ENCODE results near the gene RYR1.
"Not testable (repeated sequence)": the region's sequence is repeated elsewhere in the genome, so short reads cannot be mapped to it uniquely, and the experiment has no call there.

RYR1 gene

GRCh38 chr19:38544569-38545315 is 111.3 kb downstream of the RYR1 start:
- DNase-seq = peak; percentile 50

- no peak for DNase-seq
Observed at GRCh38 chr19:38545596-38545995, 112.1 kb downstream of the RYR1 start.

GRCh38 chr19:38547421-38547820 is 113.9 kb downstream of the RYR1 start:
- no peak for DNase-seq

GRCh38 chr19:38549061-38549460 is 115.6 kb downstream of the RYR1 start:
- DNase-seq = no peak

DNA sequence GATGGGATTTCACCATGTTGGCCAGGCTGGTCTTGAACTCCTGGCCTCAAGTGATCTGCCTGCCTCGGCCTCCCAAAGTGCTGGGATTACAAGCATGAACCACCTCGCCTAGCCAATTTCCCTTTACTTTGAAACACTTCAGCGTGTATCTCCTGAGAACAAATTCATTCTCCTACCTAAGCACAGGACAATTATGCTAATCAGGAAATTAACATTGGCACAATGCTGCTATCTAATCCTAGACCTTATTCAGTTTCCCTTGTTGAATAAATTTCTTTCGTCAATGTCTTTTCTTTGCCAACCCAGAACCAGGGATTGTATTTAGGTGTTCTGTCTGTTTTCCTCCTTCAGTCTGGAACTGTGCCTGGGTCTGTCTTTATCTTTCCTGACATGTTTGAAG is 116.5 kb downstream of the RYR1 start:
- DNase-seq = no peak

DNA sequence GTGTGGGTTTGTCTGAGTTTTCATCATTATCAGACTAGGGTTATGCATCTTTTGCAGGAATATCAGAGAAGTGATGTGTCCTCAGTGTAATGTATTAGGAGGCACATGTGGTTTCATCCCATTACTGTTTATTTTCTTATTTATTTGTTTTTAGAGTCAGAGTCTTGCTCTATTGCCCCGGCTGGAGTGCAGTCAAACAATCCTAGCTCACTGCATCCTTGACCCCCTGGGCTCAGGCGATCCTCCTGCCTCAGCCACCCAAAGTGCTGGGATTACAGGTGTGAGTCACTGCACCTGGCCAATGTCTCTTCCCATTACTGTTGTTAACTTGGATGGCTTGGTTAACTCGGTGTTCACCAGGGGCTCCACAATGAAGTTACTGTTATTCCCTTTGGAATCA is 116.9 kb downstream of the RYR1 start:
- no peak for DNase-seq

DNA sequence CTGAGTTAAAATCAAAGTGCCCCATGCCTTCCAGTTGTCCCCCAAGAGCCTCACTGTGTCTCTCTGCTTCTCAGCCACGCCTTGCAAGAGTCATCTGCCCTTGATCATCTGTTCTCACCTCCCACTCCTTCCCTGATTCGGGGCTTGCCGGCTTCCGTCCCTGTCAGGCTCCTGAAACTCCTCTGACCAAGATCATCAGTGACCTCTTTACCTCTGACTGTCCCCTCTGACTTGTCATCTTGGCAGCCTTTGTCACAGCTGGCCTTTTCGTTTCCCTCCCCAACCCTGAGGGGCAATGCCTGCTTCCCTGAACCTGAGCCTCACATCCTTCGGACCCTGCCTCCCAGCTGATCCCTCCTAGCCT is 117.9 kb downstream of the RYR1 start:
- no peak for DNase-seq

GRCh38 chr19:38553239-38553638 is 119.7 kb downstream of the RYR1 start:
- not testable (repeated sequence) for DNase-seq

DNA sequence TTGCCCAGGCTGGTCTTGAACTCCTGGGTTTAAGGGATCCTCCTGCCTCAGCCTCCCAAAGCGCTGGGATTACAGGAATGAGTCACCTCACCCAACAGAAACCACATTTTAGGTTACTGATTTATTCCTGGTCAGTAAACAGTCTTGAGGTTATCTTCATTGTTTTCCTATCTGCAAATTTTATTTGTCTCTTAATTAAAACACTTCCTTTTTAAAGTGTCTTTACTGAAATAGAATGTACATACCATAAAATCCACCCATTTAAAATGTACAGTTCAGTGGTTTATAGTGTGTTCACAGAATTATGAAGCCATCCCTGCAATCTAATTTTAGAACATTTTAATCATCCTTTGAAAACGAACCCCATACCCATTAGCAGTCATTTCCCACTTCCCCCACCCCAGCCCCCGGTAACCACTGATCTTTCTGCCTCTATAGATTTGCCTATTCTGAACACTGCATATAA is 121.2 kb downstream of the RYR1 start:
- DNase-seq = no peak

GRCh38 chr19:38555200-38555599 is 121.7 kb downstream of the RYR1 start:
- DNase-seq = no peak

DNA sequence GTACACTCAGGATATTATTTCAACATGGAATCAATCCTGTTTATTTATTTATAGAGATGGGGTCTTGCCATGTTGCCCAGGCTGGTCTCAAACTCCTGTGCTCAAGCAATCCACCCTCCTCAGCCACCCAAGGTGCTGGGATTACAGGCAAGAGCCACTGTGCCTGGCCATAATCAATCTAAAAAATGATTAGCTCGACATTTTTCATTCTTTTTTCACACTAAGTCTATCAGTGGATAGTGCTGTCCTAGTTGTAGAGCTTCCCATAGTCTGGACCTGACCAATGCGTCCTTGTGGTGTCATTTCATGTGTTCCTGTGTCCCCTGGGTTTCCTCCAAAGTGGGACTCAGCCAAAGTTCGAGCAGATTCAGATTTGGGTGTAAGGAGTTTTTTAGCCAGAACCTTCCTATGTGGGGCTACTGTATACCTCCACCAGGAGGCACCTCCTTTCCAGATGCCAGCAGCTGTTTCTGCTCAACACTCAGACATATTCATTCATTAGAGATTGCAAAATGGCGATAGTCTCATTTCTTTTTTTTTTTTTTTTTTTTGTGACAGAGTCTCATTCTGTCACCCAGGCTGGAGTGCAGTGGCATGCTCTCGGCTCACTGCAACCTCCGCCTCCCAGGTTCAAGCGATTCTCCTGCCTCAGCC is 123.2 kb downstream of the RYR1 start:
- no peak for DNase-seq

DNA sequence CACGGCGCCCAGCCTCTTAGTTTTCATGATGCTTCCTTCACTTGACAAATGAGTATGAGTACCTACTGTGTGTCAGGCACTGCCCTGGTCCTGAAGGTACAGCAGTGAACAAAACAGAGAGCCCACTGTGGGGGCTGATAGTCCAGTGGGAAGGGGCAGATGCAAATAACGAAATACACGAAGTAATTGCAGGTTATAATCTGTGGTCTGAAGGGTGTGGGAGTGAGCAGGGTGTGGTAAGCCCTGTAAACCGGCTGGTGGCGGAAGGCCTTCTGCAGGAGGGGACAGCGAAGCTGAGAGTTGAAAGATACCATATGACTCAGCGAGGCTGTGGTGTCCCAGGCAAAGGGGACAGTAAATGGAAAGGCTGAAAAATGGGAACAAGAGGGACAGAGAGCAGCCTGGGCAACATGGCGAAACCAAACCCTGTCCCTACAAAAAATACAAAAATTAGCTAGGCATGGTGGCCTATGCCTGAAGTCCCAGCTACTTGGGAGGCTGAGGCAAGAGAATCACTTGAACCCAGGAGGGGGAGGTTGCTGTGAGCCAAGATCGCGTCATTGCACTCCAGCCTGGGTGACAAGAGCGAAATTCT is 123.8 kb downstream of the RYR1 start:
- no peak for DNase-seq

DNA sequence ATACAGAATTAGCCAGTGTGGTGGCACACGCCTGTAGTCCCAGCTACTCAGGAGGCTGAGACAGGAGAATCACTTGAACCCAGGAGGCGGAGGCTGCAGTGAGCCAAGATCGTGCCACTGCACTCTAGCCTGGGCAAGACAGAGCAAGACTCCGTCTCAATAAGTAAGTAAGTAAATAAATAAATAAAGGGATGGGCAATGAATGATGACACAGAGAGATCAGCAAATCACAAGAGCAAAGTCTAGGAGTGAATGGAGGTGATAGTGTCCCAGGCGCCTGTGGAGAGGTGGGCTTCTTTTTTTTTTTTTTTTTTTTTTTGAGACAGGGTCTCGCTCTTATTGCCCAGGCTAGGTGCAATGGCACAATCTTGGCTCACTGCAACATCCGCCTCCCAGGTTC is 125.4 kb downstream of the RYR1 start:
- DNase-seq = not testable (repeated sequence)

- DNase-seq = no peak
Observed at GRCh38 chr19:38559428-38560401, 126.2 kb downstream of the RYR1 start.

GRCh38 chr19:38561053-38561606 is 127.6 kb downstream of the RYR1 start:
- no peak for DNase-seq

GRCh38 chr19:38561658-38562057 is 128.2 kb downstream of the RYR1 start:
- DNase-seq = no peak

GRCh38 chr19:38562096-38562495 is 128.6 kb downstream of the RYR1 start:
- DNase-seq = no peak

DNA sequence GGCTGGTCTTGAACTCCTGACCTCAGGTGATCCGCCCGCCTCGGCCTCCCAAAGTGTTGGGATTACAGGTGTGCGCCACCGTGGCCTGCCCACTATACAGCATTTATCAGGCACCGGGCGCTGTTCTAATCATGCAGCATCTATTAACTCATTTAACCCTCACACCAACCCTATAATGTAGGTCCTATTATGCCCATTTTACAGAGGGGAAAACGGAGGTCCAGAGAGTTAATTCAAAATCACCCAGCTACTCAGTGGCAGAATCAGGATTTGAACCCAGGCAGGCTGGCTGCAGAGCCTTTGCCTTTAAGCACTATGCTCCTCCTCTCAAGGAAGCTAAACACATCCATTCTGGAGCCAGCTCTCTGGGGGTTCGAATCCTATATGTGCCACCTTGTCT is 130.0 kb downstream of the RYR1 start:
- DNase-seq = no peak

- DNase-seq = no peak
Observed at GRCh38 chr19:38564981-38565690, 131.6 kb downstream of the RYR1 start.

DNA sequence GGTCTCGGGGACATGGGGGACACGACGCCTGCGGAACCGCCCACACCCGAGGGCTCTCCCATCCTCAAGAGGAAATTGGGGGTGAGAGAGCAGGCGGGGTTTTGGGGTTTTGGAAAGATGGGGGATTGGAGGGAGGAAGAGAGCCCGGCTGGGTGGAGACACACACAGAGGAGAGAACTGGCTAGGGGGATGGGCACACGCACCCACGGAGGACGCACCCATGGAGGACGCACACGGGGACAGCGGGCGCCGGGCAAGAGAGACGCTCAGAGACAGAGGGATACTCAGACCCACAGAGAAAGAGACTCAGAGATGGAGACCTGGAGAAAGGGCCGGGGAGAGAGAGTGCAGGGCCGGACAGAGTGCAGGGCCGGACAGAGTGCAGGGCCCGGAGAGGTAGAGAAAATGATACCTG is 132.2 kb downstream of the RYR1 start:
- no peak for DNase-seq

GRCh38 chr19:38569368-38569983 is 136.0 kb downstream of the RYR1 start:
- no peak for DNase-seq

DNA sequence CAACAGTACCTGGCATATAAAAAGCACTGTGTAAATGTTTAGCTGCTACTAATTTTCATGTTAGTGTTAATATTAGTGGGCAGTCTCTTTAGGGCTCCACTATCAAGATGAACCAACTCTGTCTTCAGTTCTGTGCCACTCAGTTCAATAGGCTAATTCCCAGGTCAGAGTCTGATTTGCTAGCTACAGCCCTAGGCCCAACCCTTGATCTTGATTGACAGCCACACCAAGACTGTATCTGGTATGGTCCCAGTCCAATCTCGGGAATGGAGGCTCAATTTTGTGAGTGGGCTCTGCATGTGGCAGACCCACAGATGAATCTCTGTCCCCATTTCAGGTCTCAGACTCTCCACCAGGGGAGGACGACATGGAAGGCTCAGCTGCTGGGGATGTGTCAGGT is 138.2 kb downstream of the RYR1 start:
- DNase-seq = no peak
